GM13976 (cell line): Measurements from ENCODE around the gene PIGZ.

ENCODE experiments used
- DNase-seq: peaks from one replicate; pipeline ENCODE4 v3.0.0; 2012; ENCODE audit warnings: low spot score
- in situ Hi-C: fragments of 300-500 bp; cut with MboI; formaldehyde crosslinking; loops from one replicate; pipeline ENCODE4 v1.12.0; 2022; ENCODE audit warnings: low sequenced_read_pairs, mixed read lengths, inconsistent platforms; ENCODE audit not compliant: unreplicated experiment
- TF ChIP-seq, protein P1 (sequence below): IDR thresholded peaks from 2 replicates; pipeline ENCODE4 v1.5.1; 2012; ENCODE audit warnings: borderline replicate concordance, mild to moderate bottlenecking; ENCODE audit not compliant: insufficient read depth; ENCODE audit errors: extremely low read depth, missing control alignments, control extremely low read depth

The PIGZ gene

DNA sequence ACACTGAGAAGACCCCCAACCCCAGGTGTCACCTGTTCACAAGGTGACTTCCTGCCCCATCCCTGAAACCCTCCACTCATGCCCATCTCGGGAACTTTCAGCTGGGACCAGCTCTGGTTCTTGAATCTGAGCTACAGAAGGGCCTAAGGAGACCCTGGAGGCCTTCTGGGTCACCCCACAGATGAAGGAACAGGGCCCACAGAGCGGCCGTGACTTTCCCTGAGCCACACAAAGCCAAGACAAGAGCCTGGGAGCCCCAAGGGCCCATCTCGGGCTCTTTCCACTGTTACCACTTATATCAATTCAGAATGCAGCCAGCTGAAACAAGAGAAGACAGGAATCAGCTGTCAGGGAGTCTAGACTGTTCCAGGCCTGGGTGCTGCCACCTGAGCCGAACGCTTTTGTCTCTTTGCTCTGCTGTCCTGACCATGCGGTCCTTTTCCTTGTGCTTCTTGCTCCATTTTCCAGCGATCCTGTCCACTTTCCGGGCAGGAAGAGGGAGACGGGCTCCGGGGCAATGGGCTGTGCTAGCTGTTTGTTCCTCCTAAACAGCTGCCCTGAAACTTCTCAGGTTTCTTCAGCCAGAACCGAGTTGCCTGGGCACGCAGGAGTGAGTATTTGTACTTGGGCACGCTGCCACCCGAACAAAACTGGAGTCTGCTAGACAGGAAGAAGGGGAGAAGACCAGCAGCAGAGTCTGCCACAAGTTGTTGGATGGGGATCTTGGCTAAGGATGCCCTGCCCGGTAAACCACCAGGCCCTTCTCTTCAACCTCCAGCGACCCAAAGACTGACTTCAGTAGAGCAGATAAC lies 28.0 kb upstream of the PIGZ start:
- in situ Hi-C loops = loop anchor here (25.0 kb wide), 1 partner anchor 516 kb away; no protein-coding TSS in a partner anchor
- no peak for DNase-seq
- TF ChIP-seq, protein P1, sequence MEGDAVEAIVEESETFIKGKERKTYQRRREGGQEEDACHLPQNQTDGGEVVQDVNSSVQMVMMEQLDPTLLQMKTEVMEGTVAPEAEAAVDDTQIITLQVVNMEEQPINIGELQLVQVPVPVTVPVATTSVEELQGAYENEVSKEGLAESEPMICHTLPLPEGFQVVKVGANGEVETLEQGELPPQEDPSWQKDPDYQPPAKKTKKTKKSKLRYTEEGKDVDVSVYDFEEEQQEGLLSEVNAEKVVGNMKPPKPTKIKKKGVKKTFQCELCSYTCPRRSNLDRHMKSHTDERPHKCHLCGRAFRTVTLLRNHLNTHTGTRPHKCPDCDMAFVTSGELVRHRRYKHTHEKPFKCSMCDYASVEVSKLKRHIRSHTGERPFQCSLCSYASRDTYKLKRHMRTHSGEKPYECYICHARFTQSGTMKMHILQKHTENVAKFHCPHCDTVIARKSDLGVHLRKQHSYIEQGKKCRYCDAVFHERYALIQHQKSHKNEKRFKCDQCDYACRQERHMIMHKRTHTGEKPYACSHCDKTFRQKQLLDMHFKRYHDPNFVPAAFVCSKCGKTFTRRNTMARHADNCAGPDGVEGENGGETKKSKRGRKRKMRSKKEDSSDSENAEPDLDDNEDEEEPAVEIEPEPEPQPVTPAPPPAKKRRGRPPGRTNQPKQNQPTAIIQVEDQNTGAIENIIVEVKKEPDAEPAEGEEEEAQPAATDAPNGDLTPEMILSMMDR = no peak

DNA sequence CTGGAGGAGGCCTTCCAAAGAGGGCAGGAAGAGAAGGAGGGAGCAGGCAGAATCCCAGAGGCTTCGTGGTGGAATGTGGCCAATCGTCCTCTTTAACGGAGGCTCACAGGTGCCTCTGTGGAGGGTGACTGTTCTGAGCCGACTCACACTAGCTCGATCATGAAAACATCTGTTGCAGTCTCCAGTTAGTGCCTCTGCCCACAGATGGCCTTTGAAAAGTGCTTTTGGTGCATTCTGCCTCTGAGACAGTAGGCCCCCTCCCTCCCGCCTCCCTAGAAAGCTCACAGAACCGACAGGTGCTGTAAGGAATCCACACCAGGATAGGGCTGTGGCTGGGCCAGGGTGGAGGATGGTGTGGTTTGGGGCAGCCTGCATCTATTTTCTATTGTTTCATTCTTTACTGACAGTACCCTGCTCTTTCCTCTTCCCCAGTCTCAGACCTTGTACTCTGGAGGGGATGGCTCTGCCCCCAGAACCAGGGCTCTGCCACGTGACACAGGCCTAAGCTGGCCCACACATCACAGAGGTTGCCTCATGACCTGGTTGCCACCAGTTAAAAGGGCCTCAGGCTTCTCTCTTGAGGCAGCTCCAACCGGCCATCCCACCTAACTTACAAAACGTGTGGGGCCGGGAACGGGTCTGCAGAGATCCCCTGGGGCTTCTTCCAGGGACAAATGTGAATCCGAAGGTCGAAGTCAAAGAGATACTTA lies 27.2 kb upstream of the PIGZ start:
- TF ChIP-seq, protein P1 = no peak
- in situ Hi-C loops = loop anchor here (25.0 kb wide), 1 partner anchor 516 kb away; no protein-coding TSS in a partner anchor
- DNase-seq = no peak

DNA sequence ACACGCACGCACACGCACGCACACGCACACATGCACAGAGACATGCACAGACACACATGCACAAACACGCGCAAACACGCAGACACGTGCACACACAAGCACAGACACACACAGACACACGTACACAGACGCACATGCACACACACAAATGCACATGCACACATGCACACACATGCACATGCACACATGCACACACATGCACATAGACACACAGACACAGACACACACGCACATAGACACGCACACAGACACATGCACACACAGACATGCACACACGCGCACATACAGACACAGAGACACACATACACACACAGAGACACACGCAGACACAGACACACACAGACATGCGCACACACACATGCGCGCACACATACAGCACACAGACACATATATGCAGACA lies 26.4 kb upstream of the PIGZ start:
- TF ChIP-seq, protein P1 = no peak
- no peak for DNase-seq
- in situ Hi-C loops = loop anchor here (25.0 kb wide), 1 partner anchor 517 kb away; no protein-coding TSS in a partner anchor

DNA sequence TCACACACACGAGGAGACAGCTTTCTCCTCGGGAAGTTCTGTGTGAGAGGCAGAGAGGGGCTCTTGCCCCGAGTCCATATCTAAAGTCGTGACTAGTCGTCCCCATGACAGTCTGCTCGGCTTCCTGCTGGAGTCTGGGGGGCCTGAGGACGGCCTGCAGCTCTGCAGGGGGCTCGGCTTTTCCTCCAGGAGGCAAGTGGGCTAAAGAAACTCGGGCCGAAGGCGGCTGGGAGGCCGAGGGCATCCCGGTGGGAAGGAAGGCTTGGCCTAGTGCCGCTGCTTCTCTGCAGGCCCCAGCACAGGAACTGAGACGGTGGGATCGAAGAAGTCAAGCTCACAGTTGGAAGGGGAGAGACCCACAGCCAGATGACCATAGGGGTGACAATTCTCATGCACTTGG lies 25.4 kb upstream of the PIGZ start:
- TF ChIP-seq, protein P1 = no peak
- no peak for DNase-seq

DNA sequence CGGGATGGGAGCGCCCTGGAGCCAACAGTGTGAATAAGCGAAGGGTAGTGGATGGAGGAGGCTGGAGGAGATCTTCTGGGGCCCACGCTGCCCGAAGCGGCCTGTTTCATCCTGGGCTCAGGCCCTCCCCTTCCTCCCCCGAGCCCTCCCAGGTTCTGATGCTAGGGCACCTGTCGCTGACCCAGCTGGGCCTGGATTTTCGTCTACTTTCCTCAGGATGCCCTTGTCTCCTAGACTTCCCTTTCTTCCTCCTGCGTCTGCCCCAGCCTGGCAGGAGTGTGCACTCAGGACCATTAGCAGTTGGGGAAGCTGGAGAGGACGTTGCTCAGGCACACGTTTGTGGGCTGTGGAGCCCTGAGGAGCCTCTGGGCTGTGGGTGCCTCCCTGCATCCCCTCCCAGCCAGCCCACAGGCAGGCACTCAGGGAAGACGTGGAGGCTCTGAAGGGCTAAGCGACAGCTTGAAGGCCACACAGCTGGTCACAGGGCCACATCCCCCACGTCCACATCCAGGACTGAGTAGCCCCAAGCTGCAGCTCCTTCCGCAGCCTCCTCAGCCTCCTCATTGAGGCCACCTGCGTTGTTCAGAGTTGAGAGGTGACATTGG lies 23.9 kb upstream of the PIGZ start:
- in situ Hi-C loops = loop anchor here (25.0 kb wide), 1 partner anchor 520 kb away; no protein-coding TSS in a partner anchor
- TF ChIP-seq, protein P1 = no peak
- no peak for DNase-seq

More for the DNA sequence above, 25.4 kb upstream of the PIGZ start:
- in situ Hi-C loops = loop anchor here (25.0 kb wide), 1 partner anchor 518 kb away; no protein-coding TSS in a partner anchor
